HG03196 (cell line): Measurements from ENCODE around the gene FBXL2.
"Not testable (repeated sequence)": the region's sequence is repeated elsewhere in the genome, so short reads cannot be mapped to it uniquely, and the experiment has no call there.

Experiments used
- ATAC-seq: cut with Tn5 transposase; IDR thresholded peaks from one replicate; pipeline ENCODE4 v1.9.1; 2021; ENCODE audit not compliant: unreplicated experiment

The FBXL2 gene

GRCh38 chr3:33314993-33315392, 37.8 kb downstream of the FBXL2 start:
- ATAC-seq, result no peak

- no peak for ATAC-seq
These were observed 38.6 kb downstream of the FBXL2 start for GRCh38 chr3:33315826-33316225.

- no peak for ATAC-seq
These were observed 40.9 kb downstream of the FBXL2 start for GRCh38 chr3:33317963-33318709.

- no peak for ATAC-seq
These were observed 41.6 kb downstream of the FBXL2 start for GRCh38 chr3:33318710-33319380.

GRCh38 chr3:33322412-33322811, 45.2 kb downstream of the FBXL2 start:
- ATAC-seq, result no peak

- no peak for ATAC-seq
These were observed 54.2 kb downstream of the FBXL2 start for GRCh38 chr3:33331414-33331813.

- ATAC-seq, result no peak
These were observed 57.1 kb downstream of the FBXL2 start for GRCh38 chr3:33334364-33334763.

- not testable (repeated sequence) for ATAC-seq
These were observed 61.8 kb downstream of the FBXL2 start for GRCh38 chr3:33338936-33339465.

GRCh38 chr3:33339758-33340157, 62.5 kb downstream of the FBXL2 start:
- ATAC-seq, result no peak

GRCh38 chr3:33355611-33356010, 78.4 kb downstream of the FBXL2 start:
- ATAC-seq, result no peak

- ATAC-seq, result no peak
These were observed 81.0 kb downstream of the FBXL2 start for GRCh38 chr3:33358172-33358781.

GRCh38 chr3:33360136-33360825, 83.0 kb downstream of the FBXL2 start:
- no peak for ATAC-seq

- ATAC-seq, result no peak
These were observed 86.0 kb downstream of the FBXL2 start for GRCh38 chr3:33363113-33363800.

GRCh38 chr3:33364060-33364459, 86.8 kb downstream of the FBXL2 start:
- no peak for ATAC-seq

GRCh38 chr3:33364531-33365128, 87.4 kb downstream of the FBXL2 start:
- no peak for ATAC-seq

GRCh38 chr3:33372218-33373081, 95.2 kb downstream of the FBXL2 start:
- ATAC-seq, result no peak

- ATAC-seq, result no peak
These were observed 95.8 kb downstream of the FBXL2 start for GRCh38 chr3:33373082-33373437.

GRCh38 chr3:33377489-33377888, 100.2 kb downstream of the FBXL2 start:
- ATAC-seq, result no peak

- ATAC-seq, result no peak
These were observed 100.7 kb downstream of the FBXL2 start for GRCh38 chr3:33377931-33378330.
